Vagina (tissue), 2 donors: ENCODE results near the gene AZGP1. TPM values are rescaled to one million over a fixed set of nuclear protein-coding genes. Genes with fewer than 3 reads are reported as not detected.
"Not testable (repeated sequence)": the region's sequence is repeated elsewhere in the genome, so short reads cannot be mapped to it uniquely, and the experiment has no call there.

Source experiments
- DNase-seq, 2 donors: peaks; one replicate each; pipeline ENCODE4 v3.0.0-alpha.2; 2017; ENCODE audit errors: extremely low spot score in 2 of 2
- H3K27ac ChIP-seq: fragments of 200-600 bp; sonication (generic); one replicate; pipeline ENCODE4 v1.5.1; 2019
- H3K27me3 ChIP-seq: fragments of 200-600 bp; sonication (generic); one replicate; pipeline ENCODE4 v1.5.1; 2019
- H3K36me3 ChIP-seq, 2 donors: fragments of 200-600 bp; sonication (generic); one replicate each; pipeline ENCODE4 v1.5.1; 2017 to 2019
- H3K4me1 ChIP-seq: fragments of 200-600 bp; sonication (generic); one replicate; pipeline ENCODE4 v1.5.1; 2019
- H3K4me3 ChIP-seq, 2 donors: fragments of 200-600 bp; sonication (generic); 1 replicate in 1 of 2; 2 replicates in 1 of 2; pipeline ENCODE4 v1.5.1; 2016 to 2019
- H3K9me3 ChIP-seq: fragments of 200-600 bp; sonication (generic); one replicate; pipeline ENCODE4 v1.5.1; 2019
- CTCF ChIP-seq, 3 experiments: fragments of 450-650 bp in 2 of 3; fragments of 200-600 bp in 1 of 3; sonication (generic) in 1 of 3; IDR thresholded peaks; one replicate each; pipeline ENCODE4 v1.5.1; 2017 to 2019; ENCODE audit warnings: antibody characterized with exemption in 3 of 3, mild to moderate bottlenecking in 2 of 3, moderate library complexity in 2 of 3
- POLR2A ChIP-seq, 2 donors: fragments of 450-650 bp; IDR thresholded peaks; one replicate each; pipeline ENCODE4 v1.6.1; 2017; ENCODE audit warnings: antibody characterized with exemption in 2 of 2, mild to moderate bottlenecking in 2 of 2, moderate library complexity in 2 of 2
- POLR2AphosphoS5 ChIP-seq, 2 donors: sonication (generic); formaldehyde crosslinking; IDR thresholded peaks; one replicate each; pipeline ENCODE4 v1.9.0; 2017; ENCODE audit warnings: antibody characterized with exemption in 2 of 2, mild to moderate bottlenecking in 2 of 2, low read depth in 1 of 2; ENCODE audit not compliant: insufficient read depth in 1 of 2
- intact Hi-C: fragments of 100-400 bp; cut with DNase I; formaldehyde crosslinking; loops from one replicate; pipeline ENCODE4 v1.15.1; 2023
- total RNA-seq: library from RNA; depleted of rRNA; stranded (reverse); fragments of >200 nt; gene quantifications from one replicate; pipeline ENCODE4 v1.2.3, GENCODE V29; 2016

AZGP1 gene
- total RNA-seq, 1 donor from 2014 or later, result 2.7 TPM

GRCh38 chr7:99958564-99959227 is 17.1 kb downstream of the AZGP1 start:
- H3K27me3 ChIP-seq, result no peaks in the 10 kb centered on the region
- H3K4me1 ChIP-seq, result no peaks in the 10 kb centered on the region
- H3K36me3 ChIP-seq, result no peaks in the 10 kb centered on the region
- H3K4me3 ChIP-seq, result no peak overlapping the region
- intact Hi-C loops, result no loop called here
- TF ChIP-seq POLR2AphosphoS5 (IDR thresholded peaks at IDR 0.05; ENCODE audit: insufficient read depth in 1 of 2, low read depth in 1 of 2), result no peak
- no peak for TF ChIP-seq POLR2A (IDR thresholded peaks at IDR 0.05)
- no peak overlapping the region for H3K27ac ChIP-seq
- DNase-seq, result no peak
- H3K9me3 ChIP-seq, result no peaks in the 10 kb centered on the region

- no peak for TF ChIP-seq POLR2AphosphoS5 (IDR thresholded peaks at IDR 0.05; ENCODE audit: insufficient read depth in 1 of 2, low read depth in 1 of 2)
- no peak for TF ChIP-seq CTCF (IDR thresholded peaks at IDR 0.05)
- no peak for TF ChIP-seq POLR2A (IDR thresholded peaks at IDR 0.05)
- H3K4me1 ChIP-seq, result no peaks in the 10 kb centered on the region
- no peak overlapping the region for H3K27ac ChIP-seq
- no peak for DNase-seq
- no peaks in the 10 kb centered on the region for H3K36me3 ChIP-seq
- no peak overlapping the region for H3K4me3 ChIP-seq
- H3K9me3 ChIP-seq, result no peaks in the 10 kb centered on the region
- H3K27me3 ChIP-seq, result no peaks in the 10 kb centered on the region
- intact Hi-C loops, result no loop called here
Measured at GRCh38 chr7:99955247-99955646, 20.6 kb downstream of the AZGP1 start.

GRCh38 chr7:99954643-99955042 is 21.2 kb downstream of the AZGP1 start:
- H3K4me1 ChIP-seq, H3K4me3 ChIP-seq, H3K36me3 ChIP-seq, H3K9me3 ChIP-seq, intact Hi-C loops, H3K27ac ChIP-seq, DNase-seq, H3K27me3 ChIP-seq: not testable (repeated sequence)

- H3K36me3 ChIP-seq, result no peaks in the 10 kb centered on the region
- H3K4me1 ChIP-seq, result no peaks in the 10 kb centered on the region
- TF ChIP-seq POLR2A (IDR thresholded peaks at IDR 0.05) (no peak), POLR2AphosphoS5 (IDR thresholded peaks at IDR 0.05; ENCODE audit: insufficient read depth in 1 of 2, low read depth in 1 of 2) (peak in 1 of 2 donors; percentile 50), CTCF (IDR thresholded peaks at IDR 0.05) (no peak)
- no peak overlapping the region for H3K4me3 ChIP-seq
- H3K27ac ChIP-seq, result no peak overlapping the region
- no peak for DNase-seq
- no peaks in the 10 kb centered on the region for H3K27me3 ChIP-seq
- H3K9me3 ChIP-seq, result no peaks in the 10 kb centered on the region
- intact Hi-C loops, result no loop called here
Measured at GRCh38 chr7:99953649-99954048, 22.2 kb downstream of the AZGP1 start.

- H3K9me3 ChIP-seq, H3K4me3 ChIP-seq, H3K36me3 ChIP-seq, H3K27me3 ChIP-seq, H3K4me1 ChIP-seq, DNase-seq, intact Hi-C loops, H3K27ac ChIP-seq: not testable (repeated sequence)
Measured at GRCh38 chr7:99952649-99953048, 23.2 kb downstream of the AZGP1 start.

- DNase-seq, H3K36me3 ChIP-seq, H3K4me1 ChIP-seq, H3K27ac ChIP-seq, H3K27me3 ChIP-seq, H3K4me3 ChIP-seq, H3K9me3 ChIP-seq, intact Hi-C loops: not testable (repeated sequence)
Measured at GRCh38 chr7:99950819-99951218, 25.0 kb downstream of the AZGP1 start.

- DNase-seq, result no peak
- H3K27ac ChIP-seq, result no peak overlapping the region
- no peak for TF ChIP-seq POLR2A (IDR thresholded peaks at IDR 0.05)
- no peak for TF ChIP-seq CTCF (IDR thresholded peaks at IDR 0.05)
- no peak for TF ChIP-seq POLR2AphosphoS5 (IDR thresholded peaks at IDR 0.05; ENCODE audit: insufficient read depth in 1 of 2, low read depth in 1 of 2)
- no peaks in the 10 kb centered on the region for H3K4me1 ChIP-seq
- H3K36me3 ChIP-seq, result no peaks in the 10 kb centered on the region
- intact Hi-C loops, result no loop called here
- no peaks in the 10 kb centered on the region for H3K27me3 ChIP-seq
- H3K9me3 ChIP-seq, result no peaks in the 10 kb centered on the region
- H3K4me3 ChIP-seq, result no peak overlapping the region
Measured at GRCh38 chr7:99949645-99950228, 26.1 kb downstream of the AZGP1 start.
